NCI-H1436 treated with DMSO at 0.1 percent for 48 hours (cell line): ENCODE results near the gene SBF1.
"Not testable (repeated sequence)": the region's sequence is repeated elsewhere in the genome, so short reads cannot be mapped to it uniquely, and the experiment has no call there.

ENCODE experiments used
- DNase-seq: peaks from one replicate; lab custom pipeline; 2025; lab: John Stamatoyannopoulos, UW

SBF1 gene

DNA sequence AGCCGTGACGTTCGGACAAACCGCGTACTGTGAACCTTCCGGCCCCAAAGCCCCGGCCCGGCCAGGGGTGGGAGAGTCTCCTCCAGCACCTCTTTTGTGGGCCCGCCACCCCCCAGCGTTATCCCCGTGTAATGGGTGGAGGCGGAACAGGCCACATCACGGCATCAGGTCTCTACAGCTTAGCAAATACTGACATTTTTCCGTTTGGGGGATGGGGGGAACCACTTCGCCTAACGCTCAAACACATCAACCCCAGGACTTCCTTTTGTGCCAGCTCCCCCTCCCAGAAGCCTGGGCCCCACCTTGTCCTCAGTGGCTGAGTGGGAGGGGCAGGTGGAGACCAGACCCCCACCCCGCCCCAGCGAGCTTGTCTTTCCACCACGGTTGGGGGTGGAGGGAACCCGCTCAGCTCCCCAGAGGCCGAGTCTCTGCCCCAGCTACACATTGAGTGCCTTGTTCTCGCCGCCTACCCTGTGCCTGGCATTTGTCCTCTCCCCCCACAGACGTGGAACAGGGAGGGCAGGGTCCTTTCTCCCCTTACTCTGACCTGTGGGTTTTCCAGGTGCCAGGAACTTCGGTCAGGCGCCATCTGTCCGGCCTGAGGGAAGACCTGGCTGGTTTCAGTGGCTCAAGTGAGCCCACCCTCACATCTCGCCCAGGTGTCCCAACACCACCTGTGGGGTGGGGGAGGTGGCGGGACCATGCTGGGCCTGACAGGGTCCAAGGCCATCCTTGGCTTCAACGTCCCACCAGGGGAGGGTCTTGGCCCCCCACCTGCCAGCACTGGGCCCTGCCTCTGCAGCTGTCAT lies 29.6 kb downstream of the SBF1 start:
- no peak for DNase-seq

DNA sequence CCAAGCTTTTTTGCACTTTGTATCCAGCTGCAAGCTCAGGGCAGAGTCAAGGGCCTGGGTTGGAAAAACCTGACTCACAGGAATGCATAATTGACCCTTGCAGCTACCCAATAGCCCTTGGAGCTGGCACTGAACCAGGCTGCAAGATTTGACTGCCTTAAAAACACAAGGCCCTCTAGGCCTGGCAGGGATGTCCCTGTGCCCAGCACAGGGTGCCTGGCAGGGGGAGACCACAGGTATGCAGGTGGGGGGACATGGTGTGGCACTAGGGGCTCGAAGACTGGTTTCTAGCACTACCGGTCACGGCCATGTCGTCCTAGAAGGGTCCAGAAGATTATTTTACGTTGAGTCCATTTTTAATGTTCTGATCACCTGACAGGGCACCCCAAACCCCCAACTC lies 30.2 kb downstream of the SBF1 start:
- DNase-seq, result no peak

DNA sequence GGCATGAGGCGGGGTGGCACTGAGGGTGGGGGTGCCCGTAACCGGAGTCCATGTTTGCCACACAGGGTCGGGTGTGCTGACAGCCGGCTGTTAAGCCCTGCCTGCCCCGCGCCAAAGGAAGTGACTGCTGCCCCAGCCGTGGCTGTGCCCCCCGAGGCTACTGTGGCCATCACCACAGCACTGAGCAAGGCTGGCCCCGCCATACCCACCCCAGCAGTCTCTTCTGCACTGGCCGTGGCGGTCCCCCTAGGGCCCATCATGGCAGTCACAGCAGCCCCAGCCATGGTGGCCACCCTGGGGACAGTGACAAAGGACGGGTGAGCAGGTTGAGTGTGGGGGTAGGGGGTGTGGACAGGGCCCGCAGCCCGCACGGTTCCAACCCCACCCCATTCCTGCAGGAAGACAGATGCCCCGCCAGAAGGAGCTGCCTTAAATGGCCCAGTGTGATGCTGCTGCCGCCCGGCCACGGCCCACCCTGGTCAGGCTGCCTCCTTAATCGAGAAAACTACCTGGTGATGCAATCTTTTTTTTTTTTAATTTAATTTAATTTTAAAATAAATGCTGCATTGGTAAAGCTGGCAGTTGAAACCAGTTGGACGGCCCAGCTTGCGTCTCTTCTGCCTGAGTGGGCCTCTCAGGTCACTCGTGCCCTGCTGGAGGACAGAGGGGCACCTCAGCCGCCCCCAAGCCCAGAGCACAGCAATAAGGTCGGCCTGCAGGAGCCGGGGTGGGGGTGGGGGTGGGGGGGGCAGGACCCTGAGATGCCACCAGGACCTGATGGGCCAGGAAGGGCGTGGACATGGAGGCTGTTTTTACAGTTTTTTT lies 30.8 kb downstream of the SBF1 start:
- DNase-seq, result no peak

DNA sequence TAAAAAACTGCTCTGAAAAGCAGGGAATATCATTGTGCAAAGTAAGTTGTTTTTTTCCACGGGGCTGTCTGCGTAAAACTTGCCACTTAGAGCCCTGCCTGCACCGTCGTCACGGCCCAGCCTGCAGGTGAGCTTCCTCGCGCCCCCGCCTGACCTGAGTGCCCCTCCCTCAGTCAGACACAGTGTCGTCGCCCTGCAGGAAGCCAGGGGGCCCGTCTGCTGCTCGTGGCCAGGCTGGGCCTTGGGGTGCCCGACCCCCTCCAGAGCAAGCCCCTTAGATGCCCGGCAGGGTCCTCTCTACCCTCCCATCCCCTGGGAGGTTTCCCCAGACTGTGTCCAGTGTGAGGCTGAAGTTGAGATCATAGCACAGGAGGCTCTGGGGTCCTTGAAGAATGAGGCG lies 31.6 kb downstream of the SBF1 start:
- no peak for DNase-seq

DNA sequence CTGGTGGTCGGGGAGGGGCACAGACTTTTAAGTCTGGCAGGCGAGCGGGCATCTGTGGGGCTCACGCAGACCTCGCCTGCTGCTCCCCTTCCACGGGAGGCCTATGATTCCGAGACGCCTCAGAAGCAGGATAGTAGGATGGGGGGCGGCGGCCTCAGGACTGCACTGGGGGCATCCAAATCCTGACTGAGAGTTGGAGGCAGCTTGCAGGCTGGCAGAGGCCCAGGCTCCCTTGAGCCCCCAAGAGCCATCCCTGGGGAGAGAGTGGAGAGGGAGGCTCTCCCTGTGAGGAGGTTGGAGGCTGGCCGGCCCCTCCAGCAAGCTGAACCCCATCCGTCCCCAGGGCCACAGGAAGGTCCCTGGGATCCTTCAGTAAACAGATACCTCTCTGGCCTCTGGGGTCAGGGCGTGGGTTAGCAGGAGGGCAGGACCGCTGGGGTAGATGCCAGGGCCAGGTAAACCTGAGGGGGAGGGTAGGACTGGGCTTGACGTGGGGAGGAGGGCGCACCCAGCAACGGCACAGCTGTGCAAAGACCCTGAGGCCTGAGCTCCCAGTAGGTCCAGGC lies 33.3 kb downstream of the SBF1 start:
- DNase-seq, result no peak

DNA sequence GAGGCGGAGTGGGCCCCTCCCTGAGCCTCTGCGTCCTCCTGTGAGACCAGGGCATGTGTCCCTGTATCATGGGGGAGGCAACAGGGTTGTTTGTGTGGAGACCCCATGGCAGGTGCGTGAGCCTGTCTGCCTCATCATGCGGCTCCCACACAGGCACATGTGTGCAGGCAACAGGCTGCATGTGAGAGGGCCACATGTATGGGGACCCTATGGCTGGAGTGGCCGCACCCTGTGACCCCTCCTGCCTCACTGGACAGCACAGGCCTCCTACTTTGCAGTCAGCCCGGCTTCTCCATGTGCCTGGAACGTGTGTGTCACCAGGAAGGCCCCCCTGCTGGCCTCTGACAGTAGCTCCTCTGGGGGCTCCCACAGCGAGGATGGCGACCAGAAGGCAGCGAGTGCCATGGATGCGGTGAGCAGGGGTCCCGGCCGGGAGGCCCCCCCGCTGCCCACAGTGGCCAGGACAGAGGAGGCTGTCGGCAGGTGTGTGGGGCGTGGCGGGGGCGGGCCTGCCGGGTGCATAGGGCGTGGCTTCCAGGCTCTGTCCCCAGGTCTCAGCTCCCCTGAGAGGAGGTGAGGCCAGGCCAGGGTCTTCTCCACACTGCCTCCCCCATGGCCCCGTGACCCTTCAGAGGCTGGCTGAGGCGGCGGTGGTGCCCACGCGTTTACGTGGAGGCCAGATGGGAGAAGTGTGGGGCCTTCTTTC lies 34.1 kb downstream of the SBF1 start:
- DNase-seq, result no peak

DNA sequence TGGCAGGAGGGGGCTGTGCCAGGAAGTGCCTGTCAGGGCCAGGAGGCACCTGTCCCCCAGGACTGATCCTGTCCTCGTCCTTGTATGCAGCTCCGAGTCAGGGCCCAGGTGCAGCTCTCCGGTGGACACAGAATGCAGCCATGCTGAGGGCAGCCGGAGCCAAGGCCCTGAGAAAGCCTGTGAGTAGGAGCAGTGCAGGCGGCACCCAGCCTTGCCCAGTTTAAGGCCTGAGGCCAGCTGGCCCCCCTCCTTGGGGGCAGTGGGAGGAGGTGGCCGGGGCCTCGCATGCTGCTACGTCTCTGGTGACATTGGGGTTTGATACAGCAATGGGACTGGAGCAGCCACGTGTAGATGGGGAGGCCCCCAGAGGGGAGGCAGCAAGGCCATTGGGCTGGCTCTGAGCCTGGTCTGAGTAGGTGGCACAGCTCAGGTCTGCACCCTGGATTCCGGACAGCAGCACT lies 34.9 kb downstream of the SBF1 start:
- no peak for DNase-seq

DNA sequence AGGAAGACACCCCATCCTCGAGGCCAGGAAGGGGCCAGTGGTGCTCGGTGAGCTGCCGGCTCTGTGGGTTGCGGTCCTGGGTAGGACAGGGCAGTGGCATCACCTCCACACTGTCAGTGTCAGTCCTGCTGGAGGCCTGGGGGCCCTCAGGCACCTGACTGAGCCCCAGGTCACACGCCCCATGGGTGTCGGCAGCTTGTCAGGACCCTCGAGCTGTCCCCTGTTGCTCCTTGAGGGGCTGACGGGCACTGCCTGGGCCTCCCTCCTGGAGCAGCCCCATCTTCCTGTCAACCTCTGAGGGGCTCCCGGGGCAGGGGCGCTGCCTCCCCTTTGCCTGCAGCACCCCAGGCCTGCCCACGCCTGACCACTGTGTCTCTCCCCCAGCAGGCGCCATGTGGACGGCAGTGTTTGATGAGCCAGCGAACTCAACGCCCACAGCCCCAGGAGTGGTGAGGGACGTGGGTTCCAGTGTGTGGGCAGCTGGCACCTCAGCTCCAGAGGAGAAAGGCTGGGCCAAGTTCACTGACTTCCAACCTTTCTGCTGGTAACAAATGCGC lies 35.4 kb downstream of the SBF1 start:
- no peak for DNase-seq

DNA sequence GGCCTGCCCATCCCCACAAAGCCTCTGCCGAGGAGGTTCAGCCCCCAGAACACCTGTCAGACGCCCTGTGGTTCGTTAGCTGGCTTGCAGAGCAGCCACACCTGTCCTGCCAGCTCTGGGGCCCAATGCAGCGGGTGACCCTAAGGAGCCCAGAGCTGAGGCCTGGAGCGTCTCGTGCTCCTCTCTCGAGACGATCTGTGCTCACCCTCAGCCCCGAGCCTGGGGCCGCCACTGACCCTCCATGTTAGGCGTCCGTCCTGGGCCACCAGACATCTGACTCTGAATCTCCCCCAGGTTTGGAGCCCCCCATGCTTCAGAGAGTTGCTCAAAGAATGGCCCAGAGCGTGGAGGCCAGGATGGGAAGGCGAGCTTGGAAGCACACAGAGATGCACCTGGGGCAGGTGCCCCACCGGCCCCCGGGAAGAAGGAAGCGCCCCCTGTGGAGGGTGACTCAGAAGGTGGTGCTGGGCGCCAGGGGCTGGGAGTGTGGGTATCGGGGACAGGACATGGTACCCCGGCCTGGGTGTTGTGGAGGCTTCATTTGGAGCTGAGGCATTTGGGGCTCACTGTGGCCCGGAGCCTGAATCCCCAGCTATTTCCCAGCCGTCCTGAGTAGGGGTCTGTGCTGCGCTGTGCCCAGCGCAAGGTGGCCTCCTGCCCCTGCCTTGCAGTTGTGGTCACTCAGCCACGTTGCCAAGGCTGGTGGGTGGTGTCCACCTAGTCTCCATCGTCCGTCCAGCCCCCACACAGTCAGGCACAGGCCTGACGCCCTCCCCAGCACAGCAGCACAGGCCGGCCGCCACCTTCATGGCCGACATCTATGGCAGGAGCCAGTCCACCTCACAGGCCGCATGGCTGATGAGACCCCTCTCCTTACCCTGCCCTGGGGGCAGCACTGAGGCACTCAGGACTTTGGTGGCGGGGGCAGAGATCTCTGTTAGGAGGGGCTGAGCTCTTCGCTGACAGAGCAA lies 36.2 kb downstream of the SBF1 start:
- DNase-seq, result no peak

DNA sequence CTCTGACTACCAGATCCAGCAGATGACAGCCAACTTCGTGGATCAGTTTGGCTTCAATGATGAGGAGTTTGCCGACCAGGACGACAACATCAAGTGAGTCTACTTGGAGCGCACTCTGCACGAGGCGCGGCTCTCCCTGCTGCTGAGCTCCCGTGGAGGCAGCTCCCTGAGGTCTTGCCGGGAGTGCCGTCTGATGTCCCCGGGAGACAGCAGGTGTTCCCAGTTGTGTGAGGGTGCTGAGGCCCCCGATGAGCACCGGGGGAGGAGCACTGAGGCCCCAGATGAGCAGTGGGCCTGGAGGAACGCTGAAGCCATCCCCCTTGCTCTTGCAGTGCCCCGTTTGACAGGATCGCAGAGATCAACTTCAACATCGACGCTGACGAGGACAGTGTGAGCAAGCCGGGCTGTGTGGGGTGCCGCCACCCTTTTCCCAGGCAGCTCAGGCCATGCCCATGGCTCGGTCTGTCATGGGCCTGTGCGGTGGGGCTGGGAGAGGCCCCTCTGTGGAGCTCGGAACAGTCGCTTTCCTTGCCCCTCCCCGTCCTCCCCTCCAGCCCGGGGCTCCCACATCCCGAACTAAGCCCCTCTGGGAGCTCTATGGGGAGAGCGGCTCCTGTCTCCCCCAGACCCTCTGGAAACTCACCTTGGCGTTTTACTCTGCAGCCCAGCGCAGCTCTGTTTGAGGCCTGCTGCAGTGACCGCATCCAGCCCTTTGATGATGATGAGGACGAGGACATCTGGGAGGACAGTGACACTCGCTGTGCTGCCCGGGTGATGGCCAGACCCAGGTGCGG lies 37.1 kb downstream of the SBF1 start:
- DNase-seq, result no peak

DNA sequence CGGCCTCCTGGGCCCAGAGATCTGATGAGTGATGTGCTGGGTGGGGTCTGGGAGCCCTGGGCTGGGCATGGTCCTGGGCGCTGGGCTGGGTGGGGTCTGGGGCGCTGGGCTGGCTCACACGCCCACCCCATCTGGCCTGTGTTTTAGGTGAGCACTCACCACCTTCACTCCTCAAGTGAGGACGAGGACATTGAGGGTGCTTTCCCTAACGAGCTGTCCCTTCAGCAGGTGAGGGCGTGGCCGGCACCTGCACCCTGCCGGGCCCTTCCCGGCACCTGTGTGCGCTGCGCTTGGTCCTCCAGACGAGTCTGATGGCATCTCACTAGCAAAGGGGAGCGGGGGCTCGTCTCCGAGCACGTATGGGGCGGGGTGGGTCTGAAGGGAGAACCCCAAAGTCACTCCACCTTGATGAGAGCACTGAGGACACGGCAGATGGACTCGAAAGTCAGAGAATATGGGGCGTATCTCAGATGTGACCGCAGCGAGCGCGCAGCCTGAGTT lies 37.9 kb downstream of the SBF1 start:
- DNase-seq, result no peak

DNA sequence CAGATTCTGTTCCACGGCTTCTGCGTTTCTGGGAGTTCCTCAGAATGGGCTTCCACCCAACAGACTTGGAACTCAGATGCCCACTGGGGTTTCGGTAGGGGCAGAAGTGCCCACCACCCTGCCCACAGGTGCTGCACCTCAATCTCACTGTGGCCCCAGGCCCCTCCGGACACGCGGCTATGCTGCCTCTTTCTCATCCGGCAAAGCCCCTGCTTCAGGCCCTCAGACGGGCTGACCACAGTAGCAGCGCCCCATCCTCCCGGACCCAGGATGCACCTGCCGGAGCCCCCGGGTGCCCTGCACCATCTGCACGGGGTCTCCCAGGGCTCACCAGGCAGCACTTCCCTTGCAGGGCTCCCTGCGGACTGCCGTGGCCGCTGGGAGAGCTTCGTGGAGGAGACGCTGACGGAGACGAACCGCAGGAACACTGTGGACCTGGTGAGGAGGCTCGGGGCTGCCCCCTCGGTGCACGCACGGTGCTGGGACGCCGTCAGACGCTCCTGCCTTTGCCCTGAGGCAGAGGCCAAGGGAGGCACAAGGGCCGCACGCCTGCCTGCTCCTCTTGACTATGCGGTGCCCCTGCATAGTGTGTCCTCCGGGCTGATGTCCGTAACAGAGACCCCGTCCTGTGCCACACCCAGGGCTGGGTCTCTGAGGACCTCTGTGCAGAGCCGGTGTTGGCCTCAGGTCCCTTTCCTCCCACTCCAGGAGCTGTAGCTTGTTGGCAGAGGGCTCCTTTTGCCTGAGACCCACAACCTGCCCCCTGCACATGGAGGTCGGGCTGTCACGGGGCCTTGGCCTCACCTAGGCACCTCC lies 38.6 kb downstream of the SBF1 start:
- no peak for DNase-seq

DNA sequence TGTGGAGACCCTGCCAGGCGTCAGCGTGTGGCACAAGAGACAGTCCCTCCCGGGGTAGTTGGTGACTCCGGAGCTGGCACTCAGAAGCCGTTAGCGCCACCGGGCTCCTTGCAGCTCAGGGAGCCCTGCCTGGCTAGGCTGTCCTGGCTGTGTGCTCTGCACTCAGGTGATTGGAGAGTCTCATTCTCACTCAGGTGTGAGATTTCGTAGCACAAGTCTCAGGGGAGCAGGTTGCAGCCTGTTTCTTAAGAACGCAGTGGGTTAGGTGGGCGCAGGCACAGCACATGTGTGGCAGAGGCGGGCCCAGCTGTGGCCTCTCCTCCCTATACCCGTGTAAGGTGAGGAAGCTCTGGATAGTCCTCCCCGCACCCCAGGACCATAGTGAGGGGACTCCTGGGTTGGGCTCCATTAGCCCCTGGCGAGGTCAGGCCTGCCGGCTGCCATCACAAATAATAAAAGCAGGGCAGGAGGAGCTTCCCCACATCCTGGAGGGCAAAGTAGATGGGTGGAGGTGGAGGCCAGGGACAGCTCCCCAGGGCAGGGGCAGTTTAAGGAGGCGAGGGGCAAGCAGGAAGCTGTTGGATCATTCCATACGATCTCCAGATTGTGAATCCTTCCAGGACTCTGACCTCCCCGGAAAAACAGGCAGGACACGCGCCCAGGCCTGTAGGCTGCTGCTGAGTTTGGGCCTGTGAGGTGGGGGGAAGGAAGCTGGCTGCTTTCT lies 39.4 kb downstream of the SBF1 start:
- no peak for DNase-seq

DNA sequence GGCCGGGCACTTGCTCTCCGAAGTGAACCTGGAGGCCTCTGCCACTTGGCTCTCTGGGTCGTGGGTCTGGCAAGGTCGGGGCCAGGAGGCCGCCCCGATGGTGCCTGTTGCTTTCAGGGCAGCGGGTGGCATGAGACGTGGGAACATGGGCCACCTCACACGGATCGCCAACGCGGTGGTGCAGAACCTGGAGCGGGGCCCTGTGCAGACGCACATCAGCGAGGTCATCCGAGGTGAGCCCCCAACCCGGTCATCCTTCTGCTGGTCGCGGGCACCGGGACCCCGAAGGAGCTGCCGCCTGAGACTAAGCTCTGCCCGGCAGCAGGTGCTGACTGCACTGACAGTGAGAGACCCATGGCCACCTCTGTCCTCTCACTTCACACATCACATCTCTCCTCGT lies 40.0 kb downstream of the SBF1 start:
- DNase-seq, result no peak

DNA sequence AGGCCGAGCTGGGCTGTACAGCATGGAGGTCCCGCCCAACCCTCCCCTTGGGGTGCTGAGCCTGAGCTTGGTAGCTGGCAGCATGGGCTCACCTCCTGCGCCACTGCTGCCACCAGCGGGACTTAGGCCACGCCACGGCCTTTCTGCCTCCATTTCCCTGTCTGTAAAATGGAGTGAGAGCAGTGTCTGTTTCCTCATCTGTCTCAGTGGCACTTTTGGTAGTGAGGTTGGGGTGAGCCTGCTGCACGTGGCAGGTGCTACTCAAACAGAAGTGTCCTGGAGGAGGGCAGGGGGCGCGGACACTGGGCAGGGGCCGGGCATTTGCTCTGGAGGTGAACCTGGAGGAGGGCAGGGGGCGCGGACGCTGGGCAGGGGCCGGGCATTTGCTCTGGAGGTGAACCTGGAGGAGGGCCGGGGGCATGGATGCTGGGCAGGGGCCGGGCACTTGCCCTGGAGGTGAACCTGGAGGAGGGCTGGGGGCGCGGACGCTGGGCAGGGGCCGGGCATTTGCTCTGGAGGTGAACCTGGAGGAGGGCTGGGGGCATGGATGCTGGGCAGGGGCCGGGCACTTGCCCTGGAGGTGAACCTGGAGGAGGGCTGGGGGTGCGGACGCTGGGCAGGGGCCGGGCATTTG lies 41.8 kb downstream of the SBF1 start:
- DNase-seq, result not testable (repeated sequence)

DNA sequence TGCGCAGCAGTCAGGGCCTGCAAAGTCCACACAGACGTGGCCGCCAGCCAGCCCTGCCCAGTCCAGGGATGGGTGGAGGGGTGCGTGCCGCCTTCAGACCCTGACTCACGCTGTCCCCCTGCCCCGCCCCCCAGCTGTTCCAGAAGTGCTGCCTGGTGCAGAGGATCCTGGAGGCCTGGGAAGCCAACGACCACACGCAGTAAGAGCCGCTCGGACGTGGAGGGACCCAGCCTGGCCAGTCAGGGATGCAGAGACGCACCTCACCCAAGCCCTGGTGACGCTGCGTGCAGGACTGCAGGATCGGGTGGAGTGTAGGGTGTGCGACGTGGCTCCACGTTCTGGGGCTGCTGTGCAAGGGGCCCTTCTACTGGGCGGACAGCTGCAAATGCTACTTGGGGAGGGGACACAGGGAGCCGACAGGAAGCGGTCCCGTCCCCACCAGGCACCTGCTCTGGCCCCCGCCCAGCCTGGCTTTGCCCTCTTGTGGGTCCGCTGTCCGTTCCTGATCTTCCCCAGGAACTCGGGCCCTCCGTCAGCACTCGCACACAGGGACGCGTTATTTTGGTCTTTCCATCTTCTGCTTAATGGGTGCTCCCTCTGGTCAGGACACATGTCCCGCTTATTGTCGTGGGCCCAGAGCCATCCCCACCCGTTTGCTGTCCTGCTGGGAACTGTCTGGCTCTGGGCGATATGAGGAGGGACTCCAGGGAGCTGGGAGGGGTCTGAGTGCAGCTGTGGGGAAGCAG lies 42.5 kb downstream of the SBF1 start:
- no peak for DNase-seq
